Activated CD8-positive, alpha-beta memory T cell treated with anti-CD3 and anti-CD28 coated beads, Interleukin-2, amount 10 ng/mL, durations not matched to agents 7 days and 5 days (primary cell): ENCODE data around the gene LIMCH1. TPM values are rescaled to one million over a fixed set of nuclear protein-coding genes. Genes with fewer than 3 reads are reported as not detected.

ENCODE experiments used
- ATAC-seq: fragments of 150-1000 bp; cut with Tn5 transposase; one replicate; pipeline ENCODE4 v1.10.0; 2021; ENCODE audit warnings: moderate library complexity
- CTCF ChIA-PET: fragments of 350-600 bp; sonication (Branson Sonifier 250); formaldehyde crosslinking; loops from one replicate; lab custom pipeline; 2021; ENCODE audit warnings: antibody characterized with exemption; lab: Charles Lee
- DNase-seq: peaks from one replicate; pipeline ENCODE4 v3.0.0-alpha.2; 2020
- H3K27ac Mint-ChIP-seq: one replicate; pipeline ENCODE4 v1.8.0; 2021; ENCODE audit warnings: mild to moderate bottlenecking, mixed read lengths
- H3K27me3 Mint-ChIP-seq: one replicate; pipeline ENCODE4 v1.8.0; 2021; ENCODE audit warnings: mixed read lengths
- H3K36me3 Mint-ChIP-seq: one replicate; pipeline ENCODE4 v1.8.0; 2021; ENCODE audit warnings: mild to moderate bottlenecking, mixed read lengths
- H3K4me1 Mint-ChIP-seq: one replicate; pipeline ENCODE4 v1.8.0; 2021; ENCODE audit warnings: mixed read lengths
- H3K4me3 Mint-ChIP-seq: one replicate; pipeline ENCODE4 v1.8.0; 2021; ENCODE audit warnings: mild to moderate bottlenecking, moderate library complexity, mixed read lengths
- H3K9me3 Mint-ChIP-seq: one replicate; pipeline ENCODE4 v1.8.0; 2022; ENCODE audit warnings: low read depth, mixed read lengths
- total RNA-seq, 2 experiments: library from RNA; stranded (reverse); gene quantifications; one replicate each; pipeline ENCODE4 v1.2.3, GENCODE V29; 2021

Gene LIMCH1
- total RNA-seq, 2 experiments from 2014 or later, result not detected

DNA sequence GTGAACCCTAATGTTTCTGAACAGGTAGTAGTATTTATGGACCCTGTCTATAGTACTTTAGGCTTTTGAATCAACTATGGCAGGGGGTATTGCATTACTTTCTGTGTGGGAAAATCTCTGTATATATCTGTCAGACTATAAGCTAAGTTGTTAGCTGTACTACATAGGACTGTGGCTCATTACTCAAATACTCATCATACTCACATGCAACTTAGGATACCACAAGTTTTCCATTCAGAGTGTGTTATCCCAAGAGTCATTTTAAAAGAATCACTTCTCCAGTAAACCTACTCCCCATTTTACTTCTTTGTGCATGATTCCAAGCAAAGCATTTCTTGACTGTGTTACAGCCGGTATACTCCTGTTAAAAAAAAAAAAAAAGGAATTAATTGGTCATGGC lies 115.0 kb downstream of the LIMCH1 start:
- ATAC-seq (no peak), DNase-seq (no peak)
- CTCF ChIA-PET, result no interaction called here
- Mint-ChIP-seq H3K27ac (no peak overlapping the region), H3K4me1 (no peaks in the 10 kb centered on the region), H3K4me3 (no peak overlapping the region), H3K36me3 (no peaks in the 10 kb centered on the region), H3K27me3 (no peaks in the 10 kb centered on the region), H3K9me3 (no peaks in the 10 kb centered on the region)

DNA sequence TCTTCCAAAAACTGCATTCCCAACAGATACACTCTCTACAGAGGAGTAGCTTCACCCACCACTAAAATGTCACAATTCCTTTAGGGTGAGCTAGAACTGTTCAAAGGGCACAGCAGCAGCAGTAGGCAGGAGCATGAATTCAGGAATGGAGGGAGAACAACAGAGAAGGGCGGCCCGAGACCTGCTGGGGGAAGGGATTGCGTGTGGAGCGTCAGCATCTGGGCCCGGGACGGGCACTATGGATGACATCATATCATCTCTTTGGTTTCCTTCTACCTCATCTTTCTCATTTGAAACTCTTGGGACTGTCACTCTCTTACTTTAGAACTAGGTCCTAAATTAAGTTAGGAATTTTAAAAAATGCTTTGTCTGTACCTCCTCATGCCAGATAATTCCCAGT lies 115.6 kb downstream of the LIMCH1 start:
- Mint-ChIP-seq H3K36me3 (no peaks in the 10 kb centered on the region), H3K4me1 (no peaks in the 10 kb centered on the region), H3K27me3 (no peaks in the 10 kb centered on the region), H3K4me3 (no peak overlapping the region), H3K9me3 (no peaks in the 10 kb centered on the region), H3K27ac (no peak overlapping the region)
- ATAC-seq, result no peak
- CTCF ChIA-PET, result no interaction called here
- no peak for DNase-seq

DNA sequence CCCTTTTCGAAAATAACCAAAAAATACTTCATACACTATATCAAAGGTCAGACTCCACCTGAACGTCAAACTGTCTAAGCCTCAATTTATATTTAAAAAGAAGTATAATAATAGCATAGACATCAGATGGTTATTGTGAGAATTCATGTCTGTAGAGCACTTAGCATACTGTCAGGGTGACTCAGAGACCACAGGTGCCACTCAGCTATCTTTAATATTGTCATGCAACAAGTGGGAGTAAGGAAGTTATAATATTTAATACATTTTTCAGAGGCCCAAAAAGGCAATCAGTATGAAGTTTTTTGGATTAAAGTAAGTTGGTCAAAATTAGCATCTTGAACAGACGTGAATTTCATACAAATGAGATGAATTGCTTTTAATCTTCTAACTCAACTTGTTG lies 117.2 kb downstream of the LIMCH1 start:
- CTCF ChIA-PET, result interaction anchor here (1.3 kb wide), 1 partner anchor 374 kb away, joined by 6 read pairs; no protein-coding TSS in a partner anchor
- ATAC-seq, result no peak
- H3K27ac Mint-ChIP-seq, result no peak overlapping the region
- H3K9me3 Mint-ChIP-seq, result no peaks in the 10 kb centered on the region
- no peak for DNase-seq
- H3K36me3 Mint-ChIP-seq, result no peaks in the 10 kb centered on the region
- no peak overlapping the region for H3K4me3 Mint-ChIP-seq
- no peaks in the 10 kb centered on the region for H3K27me3 Mint-ChIP-seq
- no peaks in the 10 kb centered on the region for H3K4me1 Mint-ChIP-seq

DNA sequence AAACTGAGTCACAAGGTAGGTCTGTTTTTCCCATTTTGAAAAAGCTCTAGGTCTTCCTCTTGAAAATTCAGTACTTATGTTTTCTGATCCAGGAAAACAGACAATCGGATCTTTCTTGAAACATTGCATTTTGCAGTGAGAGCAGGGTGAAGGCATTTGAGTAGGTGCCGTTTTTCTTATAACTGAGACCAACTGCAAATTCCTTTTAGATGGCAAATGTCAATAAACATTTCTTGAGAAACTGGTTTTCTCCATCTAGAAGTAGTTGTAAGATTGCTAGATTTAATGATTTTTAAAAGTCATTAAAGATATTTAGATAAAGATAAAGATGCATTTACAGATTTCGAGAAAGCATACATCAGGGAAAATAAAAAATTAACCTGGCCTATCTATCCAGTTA lies 118.1 kb downstream of the LIMCH1 start:
- no peaks in the 10 kb centered on the region for H3K36me3 Mint-ChIP-seq
- H3K27ac Mint-ChIP-seq, result no peak overlapping the region

DNA sequence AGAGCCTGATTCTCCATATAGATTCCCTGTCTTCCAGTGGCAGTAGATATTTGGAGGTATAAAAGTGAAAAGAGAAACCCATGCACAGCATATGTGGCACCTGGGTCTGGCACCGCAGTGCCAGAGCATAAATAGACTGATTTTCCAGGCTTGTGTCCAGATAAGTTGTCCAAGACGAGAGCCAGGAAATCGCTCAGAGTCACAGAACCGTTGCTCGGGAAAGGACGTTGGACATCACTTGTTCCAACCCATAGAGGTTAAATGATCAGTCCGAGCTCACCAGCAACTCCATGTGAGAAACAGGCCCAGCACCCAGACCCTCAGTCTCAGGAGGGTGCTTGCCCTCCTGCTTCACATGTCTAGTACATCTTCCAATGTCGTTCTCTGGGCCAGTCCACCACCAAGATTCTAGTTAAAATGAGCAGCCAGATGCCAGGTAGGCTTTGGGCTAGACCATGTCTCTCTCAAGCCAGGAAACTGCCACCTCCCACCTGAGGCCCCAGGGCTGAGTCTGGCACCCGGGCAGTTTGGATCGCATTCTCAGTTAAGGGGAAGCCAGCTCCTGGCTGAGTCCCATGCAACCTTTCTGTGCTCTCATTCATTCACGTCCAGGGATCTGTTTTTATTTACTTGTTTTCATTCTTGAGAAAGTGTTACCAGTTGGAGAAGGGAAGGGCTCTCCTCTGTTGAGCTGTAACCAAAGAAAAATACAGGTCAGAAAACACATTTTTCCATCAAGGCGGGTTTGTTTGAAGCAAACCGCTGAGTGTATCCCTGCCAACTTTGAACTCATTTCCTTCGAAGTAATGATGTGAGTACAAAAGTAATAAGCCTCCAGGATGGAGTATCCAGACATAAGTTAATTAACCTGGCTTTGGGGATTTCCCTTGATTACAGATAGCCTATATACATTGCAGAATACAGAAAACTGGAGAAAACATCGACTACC lies 118.9 kb downstream of the LIMCH1 start:
- H3K9me3 Mint-ChIP-seq, result no peaks in the 10 kb centered on the region
- DNase-seq, result no peak
- no peak overlapping the region for H3K27ac Mint-ChIP-seq
- ATAC-seq, result no peak
- no peak overlapping the region for H3K4me3 Mint-ChIP-seq
- no peaks in the 10 kb centered on the region for H3K27me3 Mint-ChIP-seq
- CTCF ChIA-PET, result no interaction called here
- H3K4me1 Mint-ChIP-seq, result no peaks in the 10 kb centered on the region
- no peaks in the 10 kb centered on the region for H3K36me3 Mint-ChIP-seq

More for the DNA sequence above, 118.1 kb downstream of the LIMCH1 start:
- Mint-ChIP-seq H3K27me3 (no peaks in the 10 kb centered on the region), H3K4me3 (no peak overlapping the region), H3K4me1 (no peaks in the 10 kb centered on the region), H3K9me3 (no peaks in the 10 kb centered on the region)
- no peak for ATAC-seq
- DNase-seq, result no peak
- CTCF ChIA-PET, result no interaction called here

DNA sequence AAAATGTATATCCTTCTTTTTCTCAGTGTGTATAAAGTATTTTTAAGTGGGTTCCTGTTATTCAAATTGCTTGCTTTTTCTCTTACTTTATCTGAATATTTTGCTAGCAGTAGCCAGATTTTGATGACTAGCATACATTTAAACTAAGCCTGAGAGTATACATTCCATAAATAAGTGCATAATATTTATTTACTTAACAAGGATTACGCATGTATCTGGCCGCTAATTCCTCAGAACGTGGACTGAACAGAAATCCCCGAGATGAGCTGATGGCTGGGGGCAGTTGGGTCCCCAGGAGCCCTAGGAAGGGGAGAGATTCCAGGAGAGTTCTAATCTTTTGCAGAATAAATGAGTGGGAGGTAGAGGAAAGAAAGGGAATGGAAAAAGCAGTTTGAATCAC lies 119.6 kb downstream of the LIMCH1 start:
- ATAC-seq (no peak), DNase-seq (no peak)
- Mint-ChIP-seq H3K4me3 (no peak overlapping the region), H3K27ac (no peak overlapping the region), H3K36me3 (no peaks in the 10 kb centered on the region), H3K9me3 (no peaks in the 10 kb centered on the region), H3K4me1 (no peaks in the 10 kb centered on the region), H3K27me3 (no peaks in the 10 kb centered on the region)
- CTCF ChIA-PET, result no interaction called here

DNA sequence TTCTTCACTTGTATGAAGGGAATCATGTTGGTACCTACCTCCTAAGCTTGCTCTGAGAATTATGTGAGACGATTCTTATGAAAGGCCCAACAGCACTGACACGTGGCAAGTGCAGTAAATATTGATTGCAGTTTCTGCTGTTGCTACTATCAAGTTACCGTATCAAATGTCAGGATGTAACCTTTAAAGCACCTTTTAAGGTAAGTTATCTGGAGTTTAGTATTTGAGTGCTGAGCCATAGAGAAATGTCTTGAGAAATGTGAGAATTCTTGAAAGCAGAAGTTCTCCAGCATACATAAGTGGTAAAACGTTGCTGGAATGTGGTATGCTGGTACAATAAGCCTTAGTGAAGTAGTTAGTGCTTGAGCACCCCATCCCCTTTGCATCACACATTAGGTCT lies 120.2 kb downstream of the LIMCH1 start:
- Mint-ChIP-seq H3K9me3 (no peaks in the 10 kb centered on the region), H3K4me1 (no peaks in the 10 kb centered on the region), H3K27me3 (no peaks in the 10 kb centered on the region), H3K4me3 (no peak overlapping the region), H3K27ac (no peak overlapping the region), H3K36me3 (no peaks in the 10 kb centered on the region)
- CTCF ChIA-PET, result no interaction called here
- DNase-seq (no peak), ATAC-seq (no peak)

DNA sequence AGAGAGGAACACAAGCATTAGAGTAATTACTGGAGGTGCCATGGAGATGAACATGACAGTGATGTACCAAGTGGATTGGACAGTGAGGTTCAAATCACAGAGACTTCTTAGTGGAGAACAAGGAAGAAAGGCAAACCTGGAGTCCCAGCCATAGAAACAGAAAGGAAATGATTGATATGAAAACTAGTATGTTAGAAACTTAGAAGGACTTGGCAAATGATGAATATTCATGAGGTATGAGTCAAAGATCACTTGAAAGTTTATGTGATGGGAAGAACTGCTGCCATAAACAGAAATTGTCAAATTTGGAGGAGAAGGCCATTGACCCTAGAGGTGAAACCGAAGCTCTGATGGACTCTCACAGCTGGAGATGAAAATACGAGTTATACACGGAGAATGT lies 122.4 kb downstream of the LIMCH1 start:
- Mint-ChIP-seq H3K27me3 (no peaks in the 10 kb centered on the region), H3K27ac (no peak overlapping the region), H3K9me3 (no peaks in the 10 kb centered on the region), H3K4me1 (no peaks in the 10 kb centered on the region), H3K4me3 (no peak overlapping the region), H3K36me3 (no peaks in the 10 kb centered on the region)
- ATAC-seq (no peak), DNase-seq (no peak)
- CTCF ChIA-PET, result interaction anchor here (0.8 to 5.8 kb wide), 2 partner anchors 13 to 379 kb away, joined by 4 to 65 read pairs; no protein-coding TSS in a partner anchor

DNA sequence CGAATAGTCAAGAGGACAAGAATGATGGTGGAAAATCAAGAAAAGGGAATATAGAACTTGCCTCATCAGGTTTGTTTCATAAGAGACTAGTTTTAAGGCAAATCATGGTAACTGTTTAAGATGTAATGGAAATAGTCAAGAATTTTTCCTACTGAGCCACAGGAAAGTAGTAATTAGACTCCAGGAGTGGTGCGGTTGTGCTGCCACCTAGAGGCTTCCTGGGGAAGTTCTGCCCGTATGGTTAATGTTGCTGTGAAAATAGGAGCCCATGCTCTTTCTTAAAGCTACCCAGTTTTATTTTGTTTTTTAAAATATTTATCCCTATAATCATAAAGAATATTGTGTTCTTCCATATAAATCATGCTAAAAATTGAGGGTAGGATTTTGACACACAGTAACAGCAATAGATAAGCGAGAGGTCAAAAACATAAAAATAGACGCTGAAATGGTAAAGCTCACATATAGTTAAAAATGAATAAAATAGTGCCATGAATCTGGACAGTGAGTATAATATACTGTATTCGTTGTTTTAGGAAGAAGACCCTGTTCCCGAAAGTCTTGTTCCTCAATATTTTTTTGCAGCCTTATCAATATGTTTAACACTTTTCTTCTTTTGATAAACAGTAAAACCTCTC lies 123.6 kb downstream of the LIMCH1 start:
- H3K9me3 Mint-ChIP-seq, result no peaks in the 10 kb centered on the region
- DNase-seq (peak; percentile 49), ATAC-seq (no peak)
- H3K27me3 Mint-ChIP-seq, result no peaks in the 10 kb centered on the region
- H3K27ac Mint-ChIP-seq, result no peak overlapping the region
- CTCF ChIA-PET, result interaction anchor here (0.7 to 5.8 kb wide), 4 partner anchors 14 to 380 kb away, joined by 3 to 65 read pairs (median 4); no protein-coding TSS in a partner anchor
- no peak overlapping the region for H3K4me3 Mint-ChIP-seq
- H3K4me1 Mint-ChIP-seq, result no peaks in the 10 kb centered on the region
- no peaks in the 10 kb centered on the region for H3K36me3 Mint-ChIP-seq

DNA sequence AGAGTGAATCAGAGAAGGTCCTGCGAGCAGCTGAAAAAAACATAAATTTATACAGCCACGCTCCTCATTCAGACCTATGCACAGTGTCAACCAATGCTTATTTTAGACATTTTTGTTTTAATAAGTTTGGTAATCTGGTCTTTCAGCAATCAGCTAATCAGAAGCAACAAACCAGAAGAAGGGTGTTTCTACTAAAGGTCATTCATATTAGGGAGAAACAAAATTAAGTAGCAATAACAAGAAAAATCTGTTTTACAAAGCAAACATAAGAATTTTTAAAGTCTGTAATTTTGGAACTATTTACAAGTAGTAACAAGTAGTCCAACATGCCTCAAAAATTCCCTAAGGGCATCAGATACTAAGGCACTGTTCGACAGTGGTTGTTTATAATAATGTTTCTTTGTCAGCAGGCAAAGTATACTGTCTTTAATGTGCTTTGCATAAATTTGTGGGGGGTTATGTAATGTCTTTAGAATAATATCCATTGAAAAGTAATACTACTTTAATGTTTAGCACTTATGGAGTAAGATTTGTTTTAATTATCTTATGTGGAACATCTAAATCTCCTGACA lies 127.8 kb downstream of the LIMCH1 start:
- Mint-ChIP-seq H3K27ac (no peak overlapping the region), H3K4me3 (no peak overlapping the region), H3K4me1 (no peaks in the 10 kb centered on the region), H3K36me3 (no peaks in the 10 kb centered on the region), H3K27me3 (peaks cover 2% of the 10 kb centered on the region), H3K9me3 (no peaks in the 10 kb centered on the region)
- ATAC-seq (no peak), DNase-seq (no peak)
- CTCF ChIA-PET, result no interaction called here

DNA sequence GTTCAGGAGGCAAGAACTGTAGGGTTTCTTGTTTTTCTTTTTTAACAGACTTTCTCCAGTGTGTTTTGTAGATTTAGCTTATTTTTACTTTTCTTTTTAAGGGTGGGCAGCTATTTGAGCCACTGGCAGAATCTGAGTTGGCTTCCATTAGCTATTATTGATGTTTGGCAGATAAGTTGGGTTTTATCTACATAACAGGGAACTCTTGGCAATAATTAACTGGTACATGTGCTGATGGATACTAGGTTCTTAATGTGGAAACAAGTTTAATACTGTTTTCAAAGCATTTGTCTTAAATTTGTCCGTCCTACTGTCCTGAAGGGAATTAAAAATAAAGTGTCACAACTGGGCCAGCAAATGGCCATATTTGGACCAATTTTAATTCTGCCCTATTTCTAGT lies 130.1 kb downstream of the LIMCH1 start:
- Mint-ChIP-seq H3K27ac (no peak overlapping the region), H3K4me3 (no peak overlapping the region), H3K4me1 (no peaks in the 10 kb centered on the region), H3K27me3 (peaks cover 2% of the 10 kb centered on the region), H3K9me3 (no peaks in the 10 kb centered on the region), H3K36me3 (no peaks in the 10 kb centered on the region)
- ATAC-seq (no peak), DNase-seq (no peak)
- CTCF ChIA-PET, result no interaction called here

DNA sequence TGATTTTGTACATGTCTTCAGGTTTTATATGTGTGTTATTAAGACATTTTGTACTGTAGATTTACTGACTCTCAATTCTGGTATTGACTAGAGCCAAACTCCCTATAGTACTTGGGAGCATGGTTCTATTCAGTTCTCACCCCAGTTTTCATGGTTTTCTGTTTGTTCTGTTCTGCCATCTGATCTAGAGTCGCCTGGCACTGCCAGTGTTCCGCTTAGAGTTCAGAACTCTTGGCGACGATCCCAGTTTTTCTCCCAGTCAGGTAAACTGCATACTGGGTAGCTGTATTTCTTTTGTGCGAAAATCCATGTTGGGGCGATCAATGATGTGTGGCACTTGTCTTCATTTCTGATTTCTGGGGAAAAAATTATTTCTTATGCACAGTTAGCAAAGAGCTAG lies 132.6 kb downstream of the LIMCH1 start:
- Mint-ChIP-seq H3K27ac (no peak overlapping the region), H3K27me3 (peaks cover 2% of the 10 kb centered on the region), H3K4me3 (no peak overlapping the region), H3K9me3 (no peaks in the 10 kb centered on the region), H3K36me3 (no peaks in the 10 kb centered on the region), H3K4me1 (no peaks in the 10 kb centered on the region)
- CTCF ChIA-PET, result no interaction called here
- ATAC-seq (no peak), DNase-seq (no peak)

DNA sequence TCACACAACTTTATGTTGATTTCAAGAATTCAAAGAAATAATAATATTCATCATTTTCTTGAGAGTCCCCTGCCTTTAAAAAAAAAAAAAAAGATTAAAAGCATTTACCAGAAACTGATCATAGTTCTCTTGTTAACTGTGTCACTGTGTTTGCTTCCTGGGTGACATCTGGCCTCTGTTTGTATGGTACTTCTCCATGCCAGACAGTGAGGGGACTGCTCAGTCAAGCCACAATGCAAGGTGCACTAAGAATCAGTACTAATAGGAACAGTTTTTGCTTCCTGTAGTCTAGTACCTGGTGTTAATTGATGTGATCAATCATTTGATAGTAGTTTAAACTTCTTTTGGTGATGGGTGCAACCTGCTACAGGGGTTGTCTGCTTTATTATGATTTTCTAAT lies 133.0 kb downstream of the LIMCH1 start:
- Mint-ChIP-seq H3K36me3 (no peaks in the 10 kb centered on the region), H3K4me1 (no peaks in the 10 kb centered on the region), H3K27me3 (peaks cover 2% of the 10 kb centered on the region), H3K9me3 (no peaks in the 10 kb centered on the region), H3K27ac (no peak overlapping the region), H3K4me3 (no peak overlapping the region)
- CTCF ChIA-PET, result no interaction called here
- no peak for ATAC-seq
- no peak for DNase-seq
